Progenitor cell of endocrine pancreas (in vitro differentiated cells): ENCODE results near the gene MTREX. TPM values are rescaled to one million over a fixed set of nuclear protein-coding genes. Genes with fewer than 3 reads are reported as not detected.

Experiments
- DNase-seq: peaks from one replicate; pipeline ENCODE4 v3.0.0; 2021; ENCODE audit warnings: low spot score; ENCODE audit not compliant: unreplicated experiment
- H3K27ac Mint-ChIP-seq: 2 replicates; pipeline ENCODE4 v1.8.0; 2021; ENCODE audit warnings: mild to moderate bottlenecking, moderate library complexity, mixed read lengths
- H3K27me3 Mint-ChIP-seq: 2 replicates; pipeline ENCODE4 v1.8.0; 2021; ENCODE audit warnings: mixed read lengths
- H3K36me3 Mint-ChIP-seq: 2 replicates; pipeline ENCODE4 v1.8.0; 2022; ENCODE audit warnings: mixed read lengths; ENCODE audit not compliant: insufficient read depth
- H3K4me1 Mint-ChIP-seq: 2 replicates; pipeline ENCODE4 v1.8.0; 2021; ENCODE audit warnings: low read depth, mixed read lengths
- H3K4me3 Mint-ChIP-seq: 2 replicates; pipeline ENCODE4 v1.8.0; 2021; ENCODE audit warnings: low read depth, mild to moderate bottlenecking, moderate library complexity, mixed read lengths
- H3K9me3 Mint-ChIP-seq: 2 replicates; pipeline ENCODE4 v1.8.0; 2021; ENCODE audit warnings: low read depth, mixed read lengths
- total RNA-seq: library from RNA; stranded (reverse); gene quantifications from 2 replicates; pipeline ENCODE4 v1.2.1, GENCODE V29; 2021
- TF ChIP-seq, protein P1 (sequence below): fragments of 200-600 bp; sonication (generic); IDR thresholded peaks from one replicate; pipeline ENCODE4 v1.5.0; 2021; ENCODE audit warnings: antibody characterized with exemption, mild to moderate bottlenecking; ENCODE audit not compliant: unreplicated experiment

MTREX gene
- total RNA-seq, 1 donor from 2014 or later, result 75.5 TPM

DNA sequence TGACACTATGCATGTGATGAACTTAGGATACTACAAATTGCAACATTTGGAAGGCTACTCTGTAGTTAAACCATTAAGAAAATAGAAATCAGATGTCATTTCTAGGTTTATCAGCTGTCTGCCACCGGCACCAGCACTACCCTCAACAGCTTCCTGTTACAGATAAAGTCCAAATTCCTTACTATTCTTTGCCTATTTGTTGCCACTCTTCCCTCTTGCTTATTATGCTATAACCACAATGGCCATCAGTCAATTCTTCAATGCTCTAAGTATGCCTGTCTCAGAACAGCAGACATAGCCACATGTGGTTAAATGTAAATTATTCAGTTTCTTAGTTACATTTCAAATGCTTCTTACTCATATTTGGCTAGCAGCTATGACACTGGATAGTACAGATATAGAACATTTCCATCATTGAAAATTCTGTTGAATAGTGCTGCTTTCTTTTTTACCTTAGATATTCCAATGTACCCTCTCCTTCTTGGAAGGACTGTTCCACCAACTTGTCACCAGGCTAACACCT, 21.3 kb upstream of the MTREX start:
- peaks cover 18% of the 10 kb centered on the region for H3K36me3 Mint-ChIP-seq

DNA sequence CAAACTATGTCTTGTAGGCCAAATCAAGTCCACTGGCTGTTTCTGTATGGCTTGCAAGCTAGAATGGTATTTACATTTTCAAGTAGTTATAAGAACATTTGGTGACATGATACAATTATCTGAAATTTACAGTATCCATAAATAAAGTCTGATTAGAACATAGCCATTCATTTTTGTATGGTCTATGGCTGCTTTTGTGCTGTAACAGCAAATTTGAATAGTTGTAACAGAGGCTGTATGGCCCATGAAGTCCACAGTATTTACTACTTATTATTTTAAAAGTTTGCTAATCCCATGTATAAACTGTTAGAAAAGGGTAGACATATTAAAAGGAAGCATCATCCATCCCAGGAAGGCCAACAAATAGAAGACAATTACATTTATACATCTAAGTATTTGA, 18.0 kb upstream of the MTREX start:
- Mint-ChIP-seq H3K9me3 (no peaks in the 10 kb centered on the region), H3K4me3 (no peak overlapping the region), H3K4me1 (no peaks in the 10 kb centered on the region), H3K27me3 (no peaks in the 10 kb centered on the region), H3K36me3 (peaks cover 31% of the 10 kb centered on the region), H3K27ac (no peak overlapping the region)
- TF ChIP-seq, protein P1, sequence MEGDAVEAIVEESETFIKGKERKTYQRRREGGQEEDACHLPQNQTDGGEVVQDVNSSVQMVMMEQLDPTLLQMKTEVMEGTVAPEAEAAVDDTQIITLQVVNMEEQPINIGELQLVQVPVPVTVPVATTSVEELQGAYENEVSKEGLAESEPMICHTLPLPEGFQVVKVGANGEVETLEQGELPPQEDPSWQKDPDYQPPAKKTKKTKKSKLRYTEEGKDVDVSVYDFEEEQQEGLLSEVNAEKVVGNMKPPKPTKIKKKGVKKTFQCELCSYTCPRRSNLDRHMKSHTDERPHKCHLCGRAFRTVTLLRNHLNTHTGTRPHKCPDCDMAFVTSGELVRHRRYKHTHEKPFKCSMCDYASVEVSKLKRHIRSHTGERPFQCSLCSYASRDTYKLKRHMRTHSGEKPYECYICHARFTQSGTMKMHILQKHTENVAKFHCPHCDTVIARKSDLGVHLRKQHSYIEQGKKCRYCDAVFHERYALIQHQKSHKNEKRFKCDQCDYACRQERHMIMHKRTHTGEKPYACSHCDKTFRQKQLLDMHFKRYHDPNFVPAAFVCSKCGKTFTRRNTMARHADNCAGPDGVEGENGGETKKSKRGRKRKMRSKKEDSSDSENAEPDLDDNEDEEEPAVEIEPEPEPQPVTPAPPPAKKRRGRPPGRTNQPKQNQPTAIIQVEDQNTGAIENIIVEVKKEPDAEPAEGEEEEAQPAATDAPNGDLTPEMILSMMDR, result no peak
- DNase-seq, result no peak

More for the DNA sequence above, 21.3 kb upstream of the MTREX start:
- Mint-ChIP-seq H3K27me3 (no peaks in the 10 kb centered on the region), H3K4me3 (no peak overlapping the region), H3K9me3 (no peaks in the 10 kb centered on the region), H3K4me1 (no peaks in the 10 kb centered on the region), H3K27ac (no peak overlapping the region)
- DNase-seq, result no peak
- TF ChIP-seq, protein P1, result no peak

DNA sequence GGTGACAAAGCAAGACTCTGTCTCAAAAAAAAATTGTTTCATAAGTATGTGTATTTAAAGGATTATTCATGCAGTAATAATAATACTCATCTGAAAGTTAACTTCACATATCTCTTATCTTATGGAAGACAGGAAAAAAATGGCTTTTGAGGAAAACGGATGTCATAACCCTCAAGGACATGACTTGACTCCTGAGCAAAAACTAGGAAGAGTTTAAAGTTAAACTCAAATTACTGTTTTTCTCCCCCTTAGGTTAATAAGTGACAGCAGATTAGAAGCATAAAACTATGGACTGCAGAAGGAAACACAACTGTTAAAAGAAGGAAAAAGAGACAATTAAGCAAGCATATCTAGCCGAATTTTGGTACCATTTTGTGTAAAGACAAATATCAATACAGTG, 16.8 kb upstream of the MTREX start:
- Mint-ChIP-seq H3K36me3 (peaks cover 36% of the 10 kb centered on the region), H3K4me1 (no peaks in the 10 kb centered on the region)

DNA sequence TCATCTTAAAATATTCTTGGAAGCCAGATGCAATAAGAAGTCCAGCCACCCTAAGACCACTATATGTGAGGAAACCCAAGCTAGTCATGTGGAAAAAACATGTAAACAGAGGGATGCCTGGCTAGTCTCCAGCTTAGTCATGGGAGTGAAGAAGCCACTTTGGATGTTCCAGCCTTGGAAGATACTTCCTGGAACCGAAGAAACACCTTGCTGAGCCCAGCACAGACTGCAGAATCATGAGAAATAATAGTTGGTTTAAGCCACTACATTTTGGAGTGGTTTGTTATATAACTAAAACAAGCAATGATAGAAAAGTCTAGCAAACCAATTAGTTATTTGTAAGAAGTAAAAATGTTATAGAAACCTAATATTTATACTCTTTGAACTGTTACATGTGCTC, 12.9 kb upstream of the MTREX start:
- no peaks in the 10 kb centered on the region for H3K9me3 Mint-ChIP-seq
- TF ChIP-seq, protein P1, result no peak
- no peaks in the 10 kb centered on the region for H3K4me1 Mint-ChIP-seq
- H3K36me3 Mint-ChIP-seq, result peaks cover 37% of the 10 kb centered on the region
- no peaks in the 10 kb centered on the region for H3K27me3 Mint-ChIP-seq
- H3K4me3 Mint-ChIP-seq, result no peak overlapping the region
- H3K27ac Mint-ChIP-seq, result no peak overlapping the region
- DNase-seq, result no peak

More for the DNA sequence above, 16.8 kb upstream of the MTREX start:
- Mint-ChIP-seq H3K9me3 (no peaks in the 10 kb centered on the region), H3K4me3 (no peak overlapping the region), H3K27ac (no peak overlapping the region), H3K27me3 (no peaks in the 10 kb centered on the region)
- no peak for DNase-seq
- TF ChIP-seq, protein P1, result no peak

DNA sequence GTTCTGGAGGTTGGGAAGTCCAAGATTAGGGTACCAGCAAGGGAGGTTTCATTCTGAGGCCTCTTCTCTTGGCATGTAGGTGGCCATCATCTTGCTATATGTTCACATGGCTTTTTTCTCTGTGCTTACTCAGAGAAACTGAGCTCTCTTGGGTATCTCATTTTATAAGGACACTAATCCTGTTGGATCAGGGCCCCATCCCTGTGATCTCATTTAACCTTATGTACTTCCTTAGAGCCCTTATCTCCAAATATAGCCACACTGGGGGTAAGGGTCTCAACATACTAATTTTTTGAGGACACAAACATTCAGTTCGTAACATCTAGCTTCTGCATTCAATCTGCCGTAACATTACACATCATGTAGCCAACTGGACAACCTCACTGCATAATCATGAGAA, 6.9 kb upstream of the MTREX start:
- no peak overlapping the region for H3K27ac Mint-ChIP-seq
- no peaks in the 10 kb centered on the region for H3K9me3 Mint-ChIP-seq
- no peak for DNase-seq
- H3K27me3 Mint-ChIP-seq, result no peaks in the 10 kb centered on the region
- H3K4me3 Mint-ChIP-seq, result no peak overlapping the region
- H3K4me1 Mint-ChIP-seq, result peaks cover 2% of the 10 kb centered on the region
- peaks cover 18% of the 10 kb centered on the region for H3K36me3 Mint-ChIP-seq
- TF ChIP-seq, protein P1, result no peak
